GM21515 (cell line): ENCODE results near the gene RPL38.

Experiments used
- ATAC-seq: cut with Tn5 transposase; IDR thresholded peaks from one replicate; pipeline ENCODE4 v1.9.1; 2021; ENCODE audit not compliant: unreplicated experiment

The RPL38 gene

GRCh38 chr17:74206332-74206818 lies 2.9 kb downstream of the RPL38 start:
- ATAC-seq, result no peak

- no peak for ATAC-seq
These were observed 7.0 kb downstream of the RPL38 start for GRCh38 chr17:74210191-74211140.

DNA sequence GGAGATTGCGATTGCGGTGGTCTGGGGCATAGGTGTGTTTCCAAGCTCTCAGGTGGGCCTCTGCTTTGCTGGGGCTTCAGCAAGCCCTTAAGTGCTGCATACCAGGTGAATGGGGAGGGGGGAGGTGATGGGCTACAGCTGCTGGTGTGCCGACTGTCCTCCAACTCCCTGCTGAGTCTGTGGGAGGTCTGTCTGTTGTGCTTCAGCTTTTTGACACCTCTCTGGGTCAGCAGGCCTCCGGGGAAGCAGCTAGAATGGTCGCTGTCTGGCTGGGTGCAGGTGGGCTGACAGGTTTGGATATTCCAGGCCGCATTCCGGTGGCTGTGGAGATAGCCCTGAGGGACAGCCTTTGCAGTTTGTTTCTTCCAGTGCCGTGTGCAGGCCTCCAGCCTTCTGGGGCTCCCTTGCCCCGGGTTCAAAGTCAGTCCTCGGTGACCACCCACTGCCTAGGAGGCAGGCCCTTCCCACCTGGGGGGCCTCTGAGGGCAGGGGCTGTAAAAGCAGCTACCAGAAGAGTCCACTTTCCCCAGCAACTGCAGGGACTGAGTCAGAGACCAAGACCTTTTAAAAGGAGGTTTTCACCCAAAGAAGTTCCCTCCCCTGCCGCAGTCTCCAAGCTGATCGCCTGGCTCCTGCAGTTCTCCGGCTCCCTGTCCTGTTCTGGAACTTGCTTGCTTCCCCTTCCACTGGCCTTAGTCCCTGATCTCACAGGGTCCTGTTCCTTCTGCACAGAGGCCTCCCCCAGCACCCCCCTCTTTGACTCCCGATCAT lies 7.8 kb downstream of the RPL38 start:
- no peak for ATAC-seq

DNA sequence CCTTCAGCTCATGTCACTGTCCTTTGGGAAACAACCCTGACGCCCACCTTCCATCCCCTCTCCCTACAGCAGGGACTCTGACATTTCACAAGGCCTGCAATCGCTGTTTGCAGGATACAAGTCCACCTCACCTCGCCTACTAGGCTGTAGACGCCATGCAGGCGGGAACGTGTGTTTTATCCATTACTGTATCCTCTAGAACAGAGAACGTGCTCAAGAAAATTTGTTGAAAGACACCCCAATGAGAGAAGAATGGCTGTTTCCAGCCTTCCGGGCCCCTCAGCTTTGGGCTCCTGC lies 8.4 kb downstream of the RPL38 start:
- ATAC-seq, result no peak

GRCh38 chr17:74212209-74212912 lies 8.9 kb downstream of the RPL38 start:
- ATAC-seq, result peak; percentile 10

DNA sequence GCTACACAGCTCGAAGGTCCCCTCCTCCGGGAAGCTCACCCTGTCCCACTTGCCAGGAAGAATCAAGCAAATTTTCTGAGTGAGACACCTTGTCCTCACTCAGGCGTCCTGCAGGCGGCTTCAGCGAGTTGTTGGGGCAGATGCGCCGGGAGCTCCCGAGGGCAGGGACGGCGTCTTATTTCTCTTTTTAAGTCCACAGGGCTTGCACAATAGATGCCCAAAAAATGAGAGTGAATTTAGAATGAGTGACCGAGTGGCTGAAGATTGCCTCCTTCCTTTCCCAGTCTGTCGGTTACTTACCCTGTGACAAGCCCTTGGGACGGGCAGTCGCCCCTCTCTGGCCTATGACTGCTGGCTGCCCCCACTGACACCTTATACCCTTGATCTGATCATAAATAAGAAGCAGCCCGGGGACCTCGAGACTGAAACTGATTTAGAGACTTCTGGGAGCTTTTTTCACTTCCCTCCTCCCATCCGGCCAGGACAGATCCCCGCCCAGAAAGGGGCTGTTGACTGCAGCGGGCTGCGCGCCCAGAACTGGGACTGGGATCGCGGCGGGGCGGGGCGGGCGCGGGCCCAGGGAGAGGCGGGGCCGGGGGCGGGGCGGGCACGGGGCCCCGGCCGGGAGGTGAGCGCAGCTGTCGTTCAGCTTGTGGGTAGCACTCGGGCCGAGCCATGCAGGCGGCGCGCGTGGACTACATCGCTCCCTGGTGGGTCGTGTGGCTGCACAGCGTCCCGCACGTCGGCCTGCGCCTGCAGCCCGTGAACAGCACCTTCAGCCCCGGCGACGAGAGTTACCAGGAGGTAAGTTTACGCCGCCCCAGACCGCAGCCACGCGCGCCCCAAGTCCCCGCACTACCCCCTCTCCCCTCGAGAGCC lies 9.7 kb downstream of the RPL38 start, which contains the start of gene TTYH2:
Gene TTYH2, plus strand, starts transcription at position 659 of the 879 bp plus-strand sequence. Its CDS starts 17 bp downstream, at position 676.
- peak; percentile 54 for ATAC-seq

DNA sequence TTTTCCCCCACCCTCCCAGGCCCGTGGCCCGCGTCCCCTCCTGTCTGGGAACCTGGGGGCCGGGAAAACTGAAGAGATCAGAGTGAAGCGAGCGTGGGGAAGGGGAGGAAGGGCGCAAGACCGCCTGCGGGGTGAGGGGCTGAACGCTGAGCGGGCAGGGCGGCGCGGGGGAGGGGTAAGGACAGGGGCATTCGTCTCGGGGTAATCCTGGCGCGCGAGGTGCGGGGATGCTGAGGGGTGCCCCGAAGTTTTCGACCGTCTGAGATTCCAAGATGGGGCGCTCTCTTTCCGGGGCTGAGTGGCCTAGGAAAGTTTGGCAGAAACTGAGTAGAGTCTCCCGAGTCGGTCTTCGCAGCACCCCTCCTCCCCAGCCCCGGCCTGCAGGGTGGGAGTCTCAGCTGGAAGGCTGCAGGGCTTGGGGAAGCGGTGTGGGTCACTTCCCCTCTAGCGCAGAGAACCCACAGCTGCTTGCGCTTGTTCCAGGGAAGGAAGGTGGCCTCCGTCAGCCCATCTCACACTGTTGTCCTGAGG lies 10.4 kb downstream of the RPL38 start:
- no peak for ATAC-seq

DNA sequence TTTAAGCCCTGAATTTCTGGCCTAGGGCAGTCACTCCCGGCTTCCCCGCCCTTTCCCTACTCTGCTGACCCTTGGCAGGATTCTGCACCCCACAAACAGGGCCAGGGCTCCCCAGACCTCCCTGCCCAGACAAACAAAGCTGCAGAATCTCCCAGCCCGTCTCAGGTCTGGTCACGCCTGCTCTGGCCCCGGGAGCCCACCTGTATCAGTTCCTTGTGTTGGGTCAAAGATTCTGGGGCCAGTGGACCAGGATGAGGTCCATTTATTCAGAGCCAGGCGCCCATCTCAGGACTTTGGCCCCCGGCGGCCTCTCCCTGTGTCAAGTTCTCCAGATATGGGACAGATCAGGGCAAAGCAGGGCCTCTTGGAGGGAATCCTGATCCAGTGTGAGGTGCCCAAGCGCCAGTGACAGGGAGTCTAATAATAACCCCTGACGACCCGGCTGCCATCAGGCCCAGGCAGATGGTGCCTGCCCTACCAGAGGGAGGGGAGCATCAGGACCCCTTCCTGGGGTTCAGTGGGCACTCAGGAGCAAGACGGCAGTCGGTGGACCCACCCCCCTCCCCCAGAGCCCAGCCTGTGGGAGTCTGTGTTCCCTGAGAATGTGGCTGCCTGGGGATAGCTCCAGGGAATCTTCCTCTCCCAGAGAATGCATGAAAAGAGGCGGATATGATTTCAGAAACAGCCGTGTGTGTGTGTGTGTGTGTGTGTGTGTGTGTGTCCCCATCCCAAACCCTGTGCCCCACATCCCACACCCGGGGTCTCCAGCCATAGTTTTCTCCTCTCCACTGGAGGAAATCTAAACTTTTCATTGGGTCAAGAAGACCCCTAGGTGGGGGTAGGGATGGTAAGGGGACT lies 11.2 kb downstream of the RPL38 start:
- no peak for ATAC-seq

- ATAC-seq, result no peak
These were observed 11.9 kb downstream of the RPL38 start for GRCh38 chr17:74215342-74215727.

- no peak for ATAC-seq
These were observed 13.0 kb downstream of the RPL38 start for GRCh38 chr17:74216505-74216904.

DNA sequence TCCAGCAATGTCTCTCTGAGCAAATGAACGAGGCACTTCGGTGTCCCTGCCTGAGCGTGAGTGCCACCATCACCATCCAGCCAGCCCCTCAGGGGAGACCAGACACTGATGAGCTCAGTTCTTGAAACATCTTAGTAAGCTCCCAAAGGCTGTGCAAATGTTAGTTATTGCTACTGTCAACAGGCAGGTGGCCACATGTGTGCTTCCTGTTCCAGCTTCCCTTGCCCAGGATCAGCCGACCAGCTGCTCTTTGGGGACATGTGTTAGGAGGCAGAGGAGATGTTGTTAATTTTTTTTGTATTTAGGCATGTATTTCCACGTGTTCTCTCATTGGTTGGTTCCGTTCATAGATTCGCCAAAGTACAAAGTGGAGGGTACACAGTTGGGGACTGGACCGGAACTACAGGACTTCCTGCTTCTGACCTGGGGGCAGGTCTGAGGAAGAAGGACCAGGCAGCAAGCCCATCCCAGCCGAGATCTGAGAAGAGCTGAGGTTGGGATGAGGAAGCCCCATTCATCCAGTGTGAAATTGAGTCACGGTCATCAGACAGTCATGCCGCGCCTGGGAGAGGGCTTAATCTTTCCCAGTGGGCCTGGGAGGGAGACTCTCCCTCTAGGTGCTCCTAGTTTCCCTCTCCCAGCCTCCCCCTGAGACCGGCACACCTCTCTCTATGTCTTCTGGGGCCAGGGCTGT lies 13.7 kb downstream of the RPL38 start:
- ATAC-seq, result no peak

- ATAC-seq, result no peak
These were observed 14.4 kb downstream of the RPL38 start for GRCh38 chr17:74217888-74218287.

DNA sequence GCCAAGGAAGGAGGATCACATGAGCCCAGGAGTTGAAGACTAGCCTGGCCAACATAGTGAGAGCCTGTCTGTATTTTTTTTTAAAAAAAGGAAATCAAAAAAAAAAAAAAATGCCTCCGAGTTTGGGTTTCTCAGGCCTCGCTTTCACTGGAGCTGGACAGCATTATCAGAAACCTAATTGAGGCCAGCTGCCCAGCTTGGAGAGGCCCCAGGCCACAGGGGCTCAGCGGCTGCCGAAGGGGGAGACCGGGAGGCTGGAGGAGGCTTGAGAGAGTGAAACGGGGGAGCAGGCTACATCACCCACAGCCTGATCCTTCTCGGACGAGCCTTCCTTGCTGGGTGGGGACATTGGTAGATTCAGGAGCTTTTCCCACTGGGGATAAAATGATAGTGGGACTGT lies 15.0 kb downstream of the RPL38 start:
- ATAC-seq, result no peak

DNA sequence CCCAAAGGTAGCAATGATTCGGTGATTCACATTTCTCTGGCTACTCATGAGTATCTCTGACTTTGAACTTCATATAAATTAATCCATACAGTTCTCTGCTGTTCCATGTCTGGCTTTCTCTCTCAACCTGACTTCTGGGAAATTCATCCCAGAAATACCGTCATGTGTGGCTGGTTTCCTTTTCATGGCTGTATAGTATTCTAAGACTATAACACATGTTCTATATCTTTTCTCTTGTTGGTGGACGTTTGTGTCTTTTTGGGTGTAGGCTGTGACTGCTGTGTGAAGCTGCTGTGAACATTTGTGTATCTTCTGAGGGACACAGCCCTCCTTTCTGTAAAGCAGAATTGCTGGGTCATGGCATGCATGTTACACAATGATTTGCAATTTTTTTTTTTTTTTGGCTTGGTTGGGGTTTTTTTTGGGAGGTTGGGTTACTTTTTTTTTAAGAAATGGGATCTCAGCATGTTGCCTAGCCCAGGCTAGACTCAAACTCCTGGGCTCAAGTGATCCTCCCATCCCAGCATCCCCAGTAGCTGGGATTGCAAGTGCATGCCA lies 16.2 kb downstream of the RPL38 start:
- no peak for ATAC-seq

GRCh38 chr17:74220219-74220618 lies 16.7 kb downstream of the RPL38 start:
- no peak for ATAC-seq

DNA sequence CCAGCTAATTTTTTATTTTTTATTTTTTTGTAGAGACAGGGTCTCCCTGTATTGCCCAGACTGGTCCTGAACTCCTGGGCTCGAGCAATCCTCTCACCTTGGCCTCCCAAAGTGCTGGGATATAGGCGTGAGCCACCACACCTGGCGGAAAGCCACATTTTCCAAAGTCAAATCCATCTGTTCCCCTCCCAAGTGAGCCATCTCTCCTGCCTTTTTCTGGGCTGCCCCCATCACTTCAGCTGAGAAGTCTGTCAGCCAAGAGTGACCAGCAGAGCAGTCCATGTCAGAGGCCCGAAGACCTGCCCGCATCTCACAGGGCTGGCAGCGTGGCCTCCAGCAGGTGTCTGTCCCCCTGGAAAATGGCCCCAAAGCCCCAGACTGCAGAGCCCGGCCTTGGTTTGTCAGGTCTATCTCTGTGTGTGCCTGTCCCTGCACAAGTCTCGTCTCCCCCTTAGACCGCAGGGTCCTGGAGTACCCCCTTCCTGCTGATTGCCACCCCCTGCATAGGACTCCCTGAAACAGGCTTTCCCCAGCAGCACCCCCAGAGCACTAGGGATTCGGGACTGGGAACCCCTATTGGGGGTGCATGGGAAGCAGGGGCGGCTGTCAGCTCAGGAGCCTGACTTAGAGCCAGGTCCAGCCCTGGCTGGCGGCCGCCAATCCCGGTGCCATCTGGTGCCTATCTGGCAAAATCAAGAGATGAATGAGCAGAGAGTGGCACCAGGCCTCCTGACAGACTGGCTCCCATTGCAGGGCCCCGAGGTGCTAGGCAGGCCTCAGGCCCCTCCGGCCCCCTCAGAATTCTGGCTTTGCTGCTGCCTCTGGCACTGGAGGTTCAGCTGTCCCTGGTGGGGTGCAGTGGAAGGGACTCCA lies 17.7 kb downstream of the RPL38 start:
- no peak for ATAC-seq

- ATAC-seq, result no peak
These were observed 18.9 kb downstream of the RPL38 start for GRCh38 chr17:74222399-74222798.
